Measurements from ENCODE around the gene CFAP206. TPM values are rescaled to one million over a fixed set of nuclear protein-coding genes. Genes with fewer than 3 reads are reported as not detected.

CFAP206 gene, protein sequence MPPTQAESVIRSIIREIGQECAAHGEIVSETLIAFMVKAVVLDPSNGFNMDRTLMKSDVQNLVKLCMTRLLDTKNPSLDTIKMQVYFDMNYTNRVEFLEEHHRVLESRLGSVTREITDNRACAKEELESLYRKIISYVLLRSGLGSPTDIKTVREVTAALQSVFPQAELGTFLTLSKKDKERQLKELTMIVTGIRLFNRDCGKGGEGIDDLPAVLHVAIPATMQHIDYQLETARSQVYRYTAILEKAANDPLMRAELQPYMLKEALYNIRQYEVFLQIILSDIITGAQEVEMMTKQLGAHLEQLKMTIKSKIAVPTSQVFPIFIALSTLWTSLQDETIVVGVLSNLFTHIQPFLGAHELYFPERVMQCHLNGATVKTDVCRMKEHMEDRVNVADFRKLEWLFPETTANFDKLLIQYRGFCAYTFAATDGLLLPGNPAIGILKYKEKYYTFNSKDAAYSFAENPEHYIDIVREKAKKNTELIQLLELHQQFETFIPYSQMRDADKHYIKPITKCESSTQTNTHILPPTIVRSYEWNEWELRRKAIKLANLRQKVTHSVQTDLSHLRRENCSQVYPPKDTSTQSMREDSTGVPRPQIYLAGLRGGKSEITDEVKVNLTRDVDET
- under 1 TPM in 1 of 6 experiments, not detected in 5; 0.20 TPM for total RNA-seq
- long read RNA-seq: 0 reads

DNA sequence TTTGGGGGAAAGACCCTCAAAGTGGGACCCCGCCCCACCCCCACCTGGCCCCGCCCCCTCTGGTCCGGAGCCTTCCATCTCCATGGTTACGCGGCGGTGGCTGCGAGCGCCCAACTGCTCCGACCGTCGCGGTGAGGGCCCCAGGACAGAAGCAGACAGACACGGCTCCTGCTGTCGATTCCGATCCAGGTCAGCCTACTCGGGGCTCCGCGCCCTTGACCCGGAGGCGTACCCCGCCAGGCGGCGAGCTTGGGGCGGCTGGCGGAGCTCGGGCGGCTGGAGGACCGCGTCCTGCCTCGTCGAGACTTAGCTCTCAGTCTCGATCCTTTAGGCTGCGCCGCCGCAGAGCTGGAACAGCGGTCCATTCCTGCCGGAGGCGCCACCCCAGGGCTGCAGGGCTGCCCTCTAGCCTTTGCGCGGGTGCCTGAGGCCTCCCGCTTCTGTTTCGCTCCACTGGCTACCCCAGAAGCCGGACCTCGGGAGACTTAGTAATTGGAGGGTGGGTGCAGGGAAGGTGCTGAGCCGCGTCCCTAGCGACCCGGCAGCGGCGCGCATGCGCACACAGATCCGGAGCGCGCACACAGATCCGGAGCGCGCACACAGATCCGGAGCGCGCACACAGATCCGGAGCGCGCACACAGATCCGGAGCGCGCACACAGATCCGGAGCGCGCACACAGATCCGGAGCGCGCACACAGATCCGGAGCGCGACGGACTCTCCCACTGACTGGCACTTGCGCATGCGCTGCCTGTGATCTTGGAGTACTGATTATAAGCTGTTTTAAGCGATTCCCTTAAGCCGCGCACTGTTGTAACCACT lies at the start of gene CFAP206:
TSS of gene CFAP206 (plus strand) at position 72 of the 820 bp plus-strand sequence. CDS start 1,868 bp downstream, outside the sequence.
- peaks cover 0 to 6% (median 2%) of the 10 kb centered on the region in 4 donors for H3K4me1 ChIP-seq
- intact Hi-C loops (cut with DNase I): no loop called here
- peak within 1 kb of the TSS; percentile 93 to 98 (median 97) for H3K4me3 ChIP-seq
- no peak for TF ChIP-seq POLR2A (IDR thresholded peaks at IDR 0.05)
- TF ChIP-seq, protein P1, sequence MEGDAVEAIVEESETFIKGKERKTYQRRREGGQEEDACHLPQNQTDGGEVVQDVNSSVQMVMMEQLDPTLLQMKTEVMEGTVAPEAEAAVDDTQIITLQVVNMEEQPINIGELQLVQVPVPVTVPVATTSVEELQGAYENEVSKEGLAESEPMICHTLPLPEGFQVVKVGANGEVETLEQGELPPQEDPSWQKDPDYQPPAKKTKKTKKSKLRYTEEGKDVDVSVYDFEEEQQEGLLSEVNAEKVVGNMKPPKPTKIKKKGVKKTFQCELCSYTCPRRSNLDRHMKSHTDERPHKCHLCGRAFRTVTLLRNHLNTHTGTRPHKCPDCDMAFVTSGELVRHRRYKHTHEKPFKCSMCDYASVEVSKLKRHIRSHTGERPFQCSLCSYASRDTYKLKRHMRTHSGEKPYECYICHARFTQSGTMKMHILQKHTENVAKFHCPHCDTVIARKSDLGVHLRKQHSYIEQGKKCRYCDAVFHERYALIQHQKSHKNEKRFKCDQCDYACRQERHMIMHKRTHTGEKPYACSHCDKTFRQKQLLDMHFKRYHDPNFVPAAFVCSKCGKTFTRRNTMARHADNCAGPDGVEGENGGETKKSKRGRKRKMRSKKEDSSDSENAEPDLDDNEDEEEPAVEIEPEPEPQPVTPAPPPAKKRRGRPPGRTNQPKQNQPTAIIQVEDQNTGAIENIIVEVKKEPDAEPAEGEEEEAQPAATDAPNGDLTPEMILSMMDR (IDR thresholded peaks at IDR 0.05): peak in 1 of 4 donors; percentile 11
- peak within 1 kb of the TSS; percentile 21 to 72 (median 64) for H3K27ac ChIP-seq
- H3K36me3 ChIP-seq: no peaks in the 10 kb centered on the region
- H3K9me3 ChIP-seq: no peaks in the 10 kb centered on the region
- DNase-seq (peak; percentile 83 to 89 (median 87)), ATAC-seq (peak; percentile 93 to 95 (median 94))
- 0% methylated on average over 30 of the region's 82 CpGs for WGBS (ENCODE audit: insufficient coverage, low coverage, low lambda C conversion rate, missing lambda C conversion rate)
- no peaks in the 10 kb centered on the region for H3K27me3 ChIP-seq

DNA sequence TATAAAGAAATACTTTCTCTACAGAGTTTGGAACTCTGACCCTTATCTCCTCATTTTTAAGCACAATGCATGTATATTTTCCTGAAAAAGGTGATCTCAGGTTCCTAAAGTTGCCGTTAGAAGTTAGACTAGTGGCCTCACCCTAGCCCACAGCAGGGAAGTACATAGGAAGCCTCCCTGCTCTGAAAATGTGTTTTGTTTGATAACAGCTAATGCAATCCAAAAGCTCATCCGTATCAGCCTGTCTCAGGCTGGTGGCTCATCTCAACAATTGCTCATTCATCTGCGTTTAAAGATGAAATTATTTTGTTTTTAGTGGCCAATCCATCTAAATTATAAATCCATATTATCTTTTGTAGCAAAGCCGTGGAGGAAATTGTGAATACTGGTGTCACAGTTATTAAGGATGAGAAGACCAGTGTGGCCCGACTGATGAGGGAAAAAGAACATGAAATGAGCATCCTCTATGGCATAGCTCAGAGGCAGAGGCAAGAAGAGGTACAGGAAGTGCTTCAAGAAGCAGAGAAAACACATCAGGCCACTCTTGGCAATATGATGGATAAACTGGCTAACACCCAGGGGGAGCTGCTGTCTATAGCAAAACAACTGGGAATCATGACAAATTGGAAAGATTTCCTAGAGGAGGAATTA lies 43.0 kb upstream of the CFAP206 start:
- no peak for DNase-seq
- WGBS (ENCODE audit: insufficient coverage, low coverage, low lambda C conversion rate, missing lambda C conversion rate): 75% methylated on average over 5 of the region's 5 CpGs
- Histone ChIP-seq H3K4me1 (no peaks in the 10 kb centered on the region), H3K4me3 (no peak overlapping the region), H3K27ac (no peak overlapping the region), H3K36me3 (no peaks in the 10 kb centered on the region), H3K27me3 (no peaks in the 10 kb centered on the region), H3K9me3 (no peaks in the 10 kb centered on the region)
- TF ChIP-seq POLR2A (IDR thresholded peaks at IDR 0.05): no peak
- TF ChIP-seq, protein P1 (IDR thresholded peaks at IDR 0.05): no peak
- no peak for ATAC-seq
- intact Hi-C loops (cut with DNase I): no loop called here

DNA sequence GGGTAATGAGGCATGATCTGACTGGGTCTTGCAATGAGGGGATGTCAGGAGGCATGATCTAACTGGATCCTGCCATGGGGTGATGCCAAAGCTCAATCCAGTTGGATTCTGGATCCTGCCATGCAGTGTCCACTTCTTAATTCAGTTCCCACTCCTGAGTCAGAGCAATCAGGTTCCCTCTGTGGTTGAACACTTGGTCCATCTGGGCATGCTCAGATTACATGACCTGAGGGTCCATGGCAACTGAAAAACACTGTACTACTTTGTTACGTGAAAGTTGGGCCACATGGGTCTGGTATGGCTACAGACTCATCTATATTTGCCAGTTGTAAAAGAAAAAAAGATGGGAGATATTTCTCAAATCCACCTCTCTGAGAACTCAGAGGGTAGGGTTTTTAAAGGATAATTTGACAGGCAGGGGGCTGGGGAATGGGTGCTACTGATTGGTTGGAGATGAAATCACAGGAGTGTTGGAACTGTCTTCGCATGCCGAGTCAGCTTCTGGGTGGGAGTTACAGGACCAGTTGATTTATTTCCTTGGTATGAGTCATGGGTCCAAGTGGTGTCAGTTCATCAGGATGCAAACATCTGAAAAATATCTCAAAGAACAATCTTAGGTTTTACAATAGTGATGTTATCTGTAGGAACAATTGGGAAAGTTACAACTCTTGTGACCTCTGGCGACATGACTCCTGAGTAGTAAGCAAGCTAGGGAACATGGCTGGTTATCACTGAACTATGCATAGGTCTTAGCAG lies 41.5 kb upstream of the CFAP206 start:
- intact Hi-C loops (cut with DNase I): no loop called here
- Histone ChIP-seq H3K36me3 (no peaks in the 10 kb centered on the region), H3K4me3 (no peak overlapping the region), H3K27me3 (no peaks in the 10 kb centered on the region), H3K27ac (no peak overlapping the region), H3K9me3 (no peaks in the 10 kb centered on the region), H3K4me1 (no peaks in the 10 kb centered on the region)
- DNase-seq (no peak), ATAC-seq (no peak)
- TF ChIP-seq POLR2A (IDR thresholded peaks at IDR 0.05): no peak
- TF ChIP-seq, protein P1 (IDR thresholded peaks at IDR 0.05): no peak
- 92% methylated on average over 4 of the region's 4 CpGs for WGBS (ENCODE audit: insufficient coverage, low coverage, low lambda C conversion rate, missing lambda C conversion rate)

All from right lobe of liver (tissue), 6 donors.